ENCODE measurements around the gene PRKCA.

DNA sequence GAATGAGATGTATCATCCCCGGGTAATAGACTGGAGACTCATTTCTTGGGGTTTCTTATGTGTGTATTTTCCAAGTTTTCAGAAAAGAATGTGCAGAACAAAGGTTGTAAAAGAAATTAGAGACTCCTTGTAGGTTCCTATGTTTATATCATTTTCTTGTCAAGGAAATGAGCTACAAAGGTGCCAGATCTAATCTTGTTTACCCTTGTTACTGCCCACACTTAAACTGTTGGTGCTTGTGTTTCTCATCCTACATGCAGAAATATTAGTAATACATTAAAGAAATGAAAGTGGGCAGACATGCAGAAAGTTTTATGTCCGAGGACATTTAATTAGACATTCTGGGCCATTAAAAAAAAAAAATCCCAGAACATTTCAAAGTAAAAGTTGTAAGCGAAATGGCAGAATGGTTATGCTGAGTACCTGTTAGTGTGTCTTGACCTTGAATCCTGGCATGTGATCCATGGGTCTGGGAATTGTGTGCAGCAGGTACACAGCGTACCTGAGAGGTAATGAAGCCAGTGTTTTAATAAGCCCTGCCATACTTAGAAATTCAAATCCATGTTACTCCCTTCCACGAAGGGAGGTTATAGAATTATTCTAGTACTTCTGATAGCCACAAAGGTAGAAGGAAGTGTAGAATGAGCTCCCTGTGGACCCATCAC lies 469.9 kb downstream of the PRKCA start:
- TF ChIP-seq EZH2 (IDR thresholded peaks at IDR 0.05) (no peak), POLR2AphosphoS5 (IDR thresholded peaks at IDR 0.05; ENCODE audit: borderline replicate concordance, low read depth, low read length) (no peak), FOXP2 (optimal IDR thresholded peaks at IDR 0.05; ENCODE audit: control extremely low read depth, extremely low read length, insufficient read depth) (no peak)

All from SK-N-MC (cell line).